C4-2B (cell line): ENCODE results near the gene CD244.
"Not testable (repeated sequence)": the region's sequence is repeated elsewhere in the genome, so short reads cannot be mapped to it uniquely, and the experiment has no call there.

Source experiments
- CTCF ChIP-seq: fragments of 450-650 bp; conservative IDR thresholded peaks from 2 replicates; pipeline ENCODE4 v1.5.1; 2017; ENCODE audit warnings: mild to moderate bottlenecking
- ZFX ChIP-seq: fragments of 450-650 bp; IDR thresholded peaks from 2 replicates; pipeline ENCODE4 v1.6.1; 2017

- not testable (repeated sequence) for TF ChIP-seq CTCF, ZFX
Observed at GRCh38 chr1:160881264-160881663, 18.6 kb upstream of the CD244 start.
